Thyroid gland (tissue), 4 donors: ENCODE results near the gene SPTY2D1. TPM values are rescaled to one million over a fixed set of nuclear protein-coding genes. Genes with fewer than 3 reads are reported as not detected.
"Not testable (repeated sequence)": the region's sequence is repeated elsewhere in the genome, so short reads cannot be mapped to it uniquely, and the experiment has no call there.

Experiments
- DNase-seq, 2 donors: peaks; one replicate each; pipeline ENCODE4 v3.0.0-alpha.2; 2019
- H3K27ac ChIP-seq, 3 donors: fragments of 200-600 bp; sonication (generic); 1 replicate in 2 of 3; 2 replicates in 1 of 3; pipeline ENCODE4 v1.5.1; 2016 to 2019; ENCODE audit warnings: mild to moderate bottlenecking in 1 of 3, moderate library complexity in 1 of 3
- H3K27me3 ChIP-seq: fragments of 200-600 bp; sonication (generic); one replicate; pipeline ENCODE4 v1.5.1; 2019
- H3K36me3 ChIP-seq, 2 donors: fragments of 200-600 bp; sonication (generic); one replicate each; pipeline ENCODE4 v1.5.1; 2016 to 2019
- H3K4me1 ChIP-seq, 2 donors: fragments of 200-600 bp; sonication (generic); one replicate each; pipeline ENCODE4 v1.5.1; 2017 to 2019
- H3K4me3 ChIP-seq, 3 donors: fragments of 200-600 bp; sonication (generic); replicated peaks in 1 of 3; 1 replicate in 2 of 3; 2 replicates in 1 of 3; pipeline ENCODE4 v1.5.1; 2016; ENCODE audit warnings: mild to moderate bottlenecking in 1 of 3
- H3K9me3 ChIP-seq: fragments of 200-600 bp; sonication (generic); one replicate; pipeline ENCODE4 v1.5.1; 2017
- CTCF ChIP-seq, 6 experiments: fragments of 200-600 bp in 3 of 6; fragments of 450-650 bp in 3 of 6; sonication (generic) in 3 of 6; IDR thresholded peaks; one replicate each; pipeline ENCODE4 v1.5.1; 2016 to 2019; ENCODE audit warnings: antibody characterized with exemption in 6 of 6, mild to moderate bottlenecking in 2 of 6, inconsistent platforms in 1 of 6, moderate library complexity in 1 of 6
- POLR2A ChIP-seq, 2 donors: fragments of 450-650 bp; IDR thresholded peaks; one replicate each; pipeline ENCODE4 v1.6.1; 2017; ENCODE audit warnings: antibody characterized with exemption in 2 of 2, mild to moderate bottlenecking in 2 of 2, moderate library complexity in 1 of 2
- WGBS, 2 donors: methylation state at CpG; one replicate each; pipeline ENCODE4 v1.1.5; 2017; 5-methylcytosine and 5-hydroxymethylcytosine counted together
- intact Hi-C: fragments of 100-400 bp; cut with DNase I; formaldehyde crosslinking; loops from one replicate; pipeline ENCODE4 v1.15.1; 2023
- total RNA-seq, 4 donors: library from RNA; depleted of rRNA; stranded (reverse); fragments of >200 nt; gene quantifications; one replicate each; pipeline ENCODE4 v1.2.3, GENCODE V29; 2016

SPTY2D1 gene, protein sequence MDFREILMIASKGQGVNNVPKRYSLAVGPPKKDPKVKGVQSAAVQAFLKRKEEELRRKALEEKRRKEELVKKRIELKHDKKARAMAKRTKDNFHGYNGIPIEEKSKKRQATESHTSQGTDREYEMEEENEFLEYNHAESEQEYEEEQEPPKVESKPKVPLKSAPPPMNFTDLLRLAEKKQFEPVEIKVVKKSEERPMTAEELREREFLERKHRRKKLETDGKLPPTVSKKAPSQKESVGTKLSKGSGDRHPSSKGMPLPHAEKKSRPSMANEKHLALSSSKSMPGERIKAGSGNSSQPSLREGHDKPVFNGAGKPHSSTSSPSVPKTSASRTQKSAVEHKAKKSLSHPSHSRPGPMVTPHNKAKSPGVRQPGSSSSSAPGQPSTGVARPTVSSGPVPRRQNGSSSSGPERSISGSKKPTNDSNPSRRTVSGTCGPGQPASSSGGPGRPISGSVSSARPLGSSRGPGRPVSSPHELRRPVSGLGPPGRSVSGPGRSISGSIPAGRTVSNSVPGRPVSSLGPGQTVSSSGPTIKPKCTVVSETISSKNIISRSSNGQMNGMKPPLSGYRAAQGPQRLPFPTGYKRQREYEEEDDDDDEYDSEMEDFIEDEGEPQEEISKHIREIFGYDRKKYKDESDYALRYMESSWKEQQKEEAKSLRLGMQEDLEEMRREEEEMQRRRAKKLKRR
- 10 to 100 TPM; 18.1 to 26.9 (median 24.9) TPM for total RNA-seq

- no peaks in the 10 kb centered on the region for H3K9me3 ChIP-seq
- intact Hi-C loops = loop anchor here (5.0 to 10.0 kb wide), 4 partner anchors 50 to 312 kb away; partner anchors contain the start of genes GTF2H1, HPS5 and UEVLD
- H3K4me3 ChIP-seq = peak within 1 kb of the TSS; percentile 12 to 74 (median 71)
- H3K4me1 ChIP-seq = peaks cover 8 to 14% of the 10 kb centered on the region in 2 donors
- peak; percentile 100 for DNase-seq
- WGBS, 2 donors = 2% methylated on average over 35 to 42 of the region's 60 CpGs
- TF ChIP-seq POLR2A (IDR thresholded peaks at IDR 0.05) = peak; percentile 37 to 94
- peak in 1 of 6 experiments; percentile 4 for TF ChIP-seq CTCF (IDR thresholded peaks at IDR 0.05)
- no peaks in the 10 kb centered on the region for H3K27me3 ChIP-seq
- H3K36me3 ChIP-seq = no peaks in the 10 kb centered on the region
- peak within 1 kb of the TSS; percentile 69 to 95 (median 94) for H3K27ac ChIP-seq
These were observed at the start of gene SPTY2D1 for GRCh38 chr11:18634140-18635032. Gene SPTY2D1, minus strand, starts transcription at chr11:18634342. Its CDS starts 85 bp downstream, at chr11:18634257.

- H3K4me3 ChIP-seq = no peak overlapping the region
- intact Hi-C loops = no loop called here
- H3K27ac ChIP-seq = no peak overlapping the region
- WGBS, 2 donors = 85 to 92% methylated on average over 3 of the region's 3 CpGs
- DNase-seq = no peak
- no peaks in the 10 kb centered on the region for H3K4me1 ChIP-seq
- no peaks in the 10 kb centered on the region for H3K9me3 ChIP-seq
- no peaks in the 10 kb centered on the region for H3K27me3 ChIP-seq
- H3K36me3 ChIP-seq = no peaks in the 10 kb centered on the region
- TF ChIP-seq CTCF (IDR thresholded peaks at IDR 0.05) = no peak
- TF ChIP-seq POLR2A (IDR thresholded peaks at IDR 0.05) = no peak
These were observed 48.3 kb upstream of the SPTY2D1 start for GRCh38 chr11:18682466-18682865.

DNA sequence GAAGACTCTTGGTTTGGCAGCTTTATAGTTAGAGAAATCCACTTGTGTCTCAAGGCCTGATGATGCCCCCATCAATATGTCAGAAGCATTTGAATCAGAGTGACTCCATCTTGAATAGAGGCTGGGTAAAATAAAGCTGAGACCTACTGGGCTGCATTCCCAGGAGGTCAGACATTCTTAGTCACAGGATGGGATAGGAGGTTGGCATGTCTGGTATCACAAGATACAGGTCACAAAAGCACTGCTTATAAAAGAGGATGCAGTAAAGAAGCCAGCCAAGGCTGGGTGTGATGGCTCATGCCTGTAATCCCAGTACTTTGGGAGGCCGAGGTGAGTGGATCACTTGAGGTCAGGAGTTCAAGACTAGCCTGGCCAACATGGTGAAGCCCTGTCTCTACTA lies 47.8 kb upstream of the SPTY2D1 start:
- 77 to 83% methylated on average over 1 of the region's 1 CpG for WGBS, 2 donors
- intact Hi-C loops = not testable (repeated sequence)

GRCh38 chr11:18677560-18677959 lies 43.4 kb upstream of the SPTY2D1 start:
- DNase-seq = no peak
- no peak for TF ChIP-seq CTCF (IDR thresholded peaks at IDR 0.05)
- TF ChIP-seq POLR2A (IDR thresholded peaks at IDR 0.05) = no peak
- intact Hi-C loops = no loop called here
- no peaks in the 10 kb centered on the region for H3K36me3 ChIP-seq
- H3K27me3 ChIP-seq = no peaks in the 10 kb centered on the region
- no peak overlapping the region for H3K27ac ChIP-seq
- no peaks in the 10 kb centered on the region for H3K4me1 ChIP-seq
- 80 to 91% methylated on average over 3 of the region's 3 CpGs for WGBS, 2 donors
- H3K9me3 ChIP-seq = no peaks in the 10 kb centered on the region
- H3K4me3 ChIP-seq = no peak overlapping the region

More for the DNA sequence above, 47.8 kb upstream of the SPTY2D1 start:
- not testable (repeated sequence) for H3K27ac ChIP-seq, H3K27me3 ChIP-seq, H3K4me1 ChIP-seq, H3K9me3 ChIP-seq, DNase-seq, H3K4me3 ChIP-seq, H3K36me3 ChIP-seq

DNA sequence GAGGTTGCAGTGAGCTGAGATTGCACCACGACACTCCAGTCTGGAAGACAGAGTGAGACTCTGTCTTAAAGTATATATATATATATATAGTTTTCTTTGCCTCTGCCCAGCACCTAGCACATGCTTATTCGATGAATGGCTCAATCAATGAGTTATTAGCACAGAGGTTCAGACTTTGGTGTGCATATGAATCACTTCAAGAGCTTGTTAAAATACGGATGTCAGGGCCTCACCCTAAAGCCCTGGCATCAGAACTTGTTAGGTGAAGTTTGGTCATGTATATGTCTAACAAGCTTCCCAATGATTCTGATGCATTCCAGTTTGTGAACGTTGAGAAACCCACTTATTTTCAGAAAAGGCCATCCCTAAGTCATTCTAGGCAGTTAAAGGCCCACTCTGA lies 42.7 kb upstream of the SPTY2D1 start:
- 77 to 94% methylated on average over 4 of the region's 4 CpGs for WGBS, 2 donors
- TF ChIP-seq CTCF (IDR thresholded peaks at IDR 0.05) (no peak), POLR2A (IDR thresholded peaks at IDR 0.05) (no peak)
- intact Hi-C loops = no loop called here
- no peak for DNase-seq
- Histone ChIP-seq H3K4me3 (no peak overlapping the region), H3K4me1 (no peaks in the 10 kb centered on the region), H3K9me3 (no peaks in the 10 kb centered on the region), H3K27me3 (no peaks in the 10 kb centered on the region), H3K27ac (no peak overlapping the region), H3K36me3 (no peaks in the 10 kb centered on the region)

- H3K36me3 ChIP-seq, intact Hi-C loops, H3K4me3 ChIP-seq, H3K27me3 ChIP-seq, H3K4me1 ChIP-seq, H3K27ac ChIP-seq, DNase-seq, H3K9me3 ChIP-seq: not testable (repeated sequence)
- 74 to 76% methylated on average over 7 of the region's 7 CpGs for WGBS, 2 donors
These were observed 38.1 kb upstream of the SPTY2D1 start for GRCh38 chr11:18672209-18672608.
